A549 (cell line): ENCODE measurements around the gene ZXDC. TPM values are rescaled to one million over a fixed set of nuclear protein-coding genes. Genes with fewer than 3 reads are reported as not detected.

Experiments
- ATAC-seq, 2 experiments: fragments of 200-7000 bp in 1 of 2; fragments of >200 bp in 1 of 2; cut with Nextera tagmentation in 1 of 2; cut with Tn5 transposase in 1 of 2; 3 replicates each; pipeline versions ENCODE4 v1.8.0 to v1.9.1; 2018 to 2020; ENCODE audit warnings: mild to moderate bottlenecking in 1 of 2, moderate library complexity in 1 of 2
- CTCF ChIA-PET: fragments of 300-600 bp; sonication (Branson Sonifier 250); formaldehyde crosslinking; extraction: SDS; loops from one replicate; lab custom pipeline; 2021; ENCODE audit warnings: antibody characterized with exemption, inconsistent platforms; lab: Yijun Ruan, JAX
- POLR2A ChIA-PET: fragments of 350-600 bp; formaldehyde crosslinking; extraction: SDS; loops from one replicate; lab custom pipeline; 2021; ENCODE audit warnings: antibody characterized with exemption, inconsistent platforms; lab: Yijun Ruan, JAX
- DNase-seq, 2 experiments: peaks; one replicate each; pipeline versions ENCODE4 v3.0.0 to v3.0.0-alpha.2; 2011 to 2016; ENCODE audit warnings: low read depth in 1 of 2, low spot score in 1 of 2
- FAIRE-seq: peaks from 2 replicates; lab custom pipeline; 2011; peaks lifted over from hg19 to GRCh38; lab: Jason Lieb, UNC
- H3K27ac ChIP-seq, 2 experiments: fragments of >200 bp; sonication (Bioruptor Twin); formaldehyde crosslinking; 3 replicates each; pipeline ENCODE4 v1.5.1; 2016 to 2017
- H3K4me1 ChIP-seq: fragments of >200 bp; sonication (Bioruptor Twin); formaldehyde crosslinking; 3 replicates; pipeline ENCODE4 v1.6.1; 2016
- H3K4me2 ChIP-seq: fragments of >200 bp; sonication (Bioruptor Twin); formaldehyde crosslinking; 3 replicates; pipeline ENCODE4 v1.6.1; 2016
- H3K4me3 ChIP-seq: fragments of >200 bp; sonication (Bioruptor Twin); formaldehyde crosslinking; 3 replicates; pipeline ENCODE4 v1.5.1; 2016
- H3K9me3 ChIP-seq: fragments of >200 bp; sonication (Bioruptor Twin); formaldehyde crosslinking; 3 replicates; pipeline ENCODE4 v1.6.1; 2016
- BCL3 ChIP-seq: fragments of >200 bp; sonication (Bioruptor Twin); formaldehyde crosslinking; IDR thresholded peaks from 3 replicates; pipeline ENCODE4 v1.6.1; 2016
- BHLHE40 ChIP-seq: IDR thresholded peaks from 2 replicates; pipeline ENCODE4 v1.6.1; 2012; ENCODE audit warnings: low read depth, low read length, inconsistent platforms
- CBX2 ChIP-seq: fragments of 200-600 bp; sonication (generic); IDR thresholded peaks from 2 replicates; pipeline ENCODE4 v1.6.1; 2016; ENCODE audit warnings: low read depth, mild to moderate bottlenecking, borderline replicate concordance
- CEBPB ChIP-seq, 2 experiments: fragments of >200 bp in 1 of 2; sonication (Bioruptor Twin) in 1 of 2; formaldehyde crosslinking in 1 of 2; IDR thresholded peaks; 2 replicates each; pipeline ENCODE4 v1.6.1; 2012 to 2016
- CHD4 ChIP-seq: fragments of 200-600 bp; sonication (generic); IDR thresholded peaks from 2 replicates; pipeline ENCODE4 v1.6.1; 2016; ENCODE audit warnings: antibody characterized with exemption, mild to moderate bottlenecking, borderline replicate concordance
- E2F6 ChIP-seq: IDR thresholded peaks from 2 replicates; pipeline ENCODE4 v1.6.1; 2012; ENCODE audit warnings: low read depth, borderline replicate concordance
- EHF ChIP-seq: fragments of 250-450 bp; sonication (Bioruptor Pico); IDR thresholded peaks from 2 replicates; pipeline ENCODE4 v1.5.0; 2020; ENCODE audit warnings: mild to moderate bottlenecking
- ELK1 ChIP-seq: fragments of 150-350 bp; IDR thresholded peaks from 2 replicates; pipeline ENCODE4 v1.6.1; 2014; ENCODE audit warnings: low read depth, mild to moderate bottlenecking, low read length
- EP300 ChIP-seq, 2 experiments: fragments of >200 bp; sonication (Bioruptor Twin); formaldehyde crosslinking; IDR thresholded peaks; 2 replicates in 1 of 2; 3 replicates in 1 of 2; pipeline ENCODE4 v1.6.1; 2016 to 2017
- GATA3 ChIP-seq: IDR thresholded peaks from 2 replicates; pipeline ENCODE4 v1.6.1; 2012; ENCODE audit warnings: borderline replicate concordance
- HDAC2 ChIP-seq: fragments of 200-600 bp; sonication (generic); IDR thresholded peaks from 2 replicates; pipeline ENCODE4 v1.6.1; 2016
- HOXB13 ChIP-seq: fragments of 250-450 bp; sonication (Bioruptor Pico); IDR thresholded peaks from 2 replicates; pipeline ENCODE4 v1.5.0; 2020; ENCODE audit warnings: low read depth, mild to moderate bottlenecking, moderate library complexity
- HOXB5 ChIP-seq: fragments of 250-450 bp; sonication (Bioruptor Pico); IDR thresholded peaks from 2 replicates; pipeline ENCODE4 v1.5.0; 2020; ENCODE audit warnings: mild to moderate bottlenecking, moderate library complexity
- KDM5A ChIP-seq: fragments of 200-600 bp; sonication (generic); IDR thresholded peaks from 2 replicates; pipeline ENCODE4 v1.6.1; 2016; ENCODE audit warnings: antibody characterized with exemption, mild to moderate bottlenecking
- MYC ChIP-seq: IDR thresholded peaks from 2 replicates; pipeline ENCODE4 v1.6.1; 2012; ENCODE audit warnings: mild to moderate bottlenecking, inconsistent platforms, low read length, improper control_type of control experiment, borderline replicate concordance
- NFE2L2 ChIP-seq: fragments of 150-350 bp; conservative IDR thresholded peaks from 2 replicates; pipeline ENCODE4 v1.6.1; 2014; ENCODE audit warnings: low read length
- NR3C1 ChIP-seq: fragments of >200 bp; sonication (Bioruptor Twin); formaldehyde crosslinking; IDR thresholded peaks from 3 replicates; pipeline ENCODE4 v1.6.1; 2017
- POLR2AphosphoS2 ChIP-seq: conservative IDR thresholded peaks from 2 replicates; pipeline ENCODE4 v1.6.1; 2012; ENCODE audit warnings: low read length, improper control_type of control experiment, inconsistent platforms
- RCOR1 ChIP-seq: fragments of 150-350 bp; IDR thresholded peaks from 2 replicates; pipeline ENCODE4 v1.6.1; 2014; ENCODE audit warnings: antibody characterized with exemption, low read length, low read depth
- REST ChIP-seq: fragments of 200-600 bp; sonication (generic); IDR thresholded peaks from 2 replicates; pipeline ENCODE4 v1.6.1; 2016; ENCODE audit warnings: antibody characterized with exemption, mild to moderate bottlenecking, moderate library complexity
- SMC3 ChIP-seq: fragments of >200 bp; sonication (Bioruptor Twin); formaldehyde crosslinking; IDR thresholded peaks from 3 replicates; pipeline ENCODE4 v1.6.1; 2018; ENCODE audit warnings: inconsistent platforms
- ZC3H11A ChIP-seq: fragments of 450-650 bp; IDR thresholded peaks from 2 replicates; pipeline ENCODE4 v1.6.1; 2014; ENCODE audit warnings: antibody characterized with exemption, mild to moderate bottlenecking
- ZFP36 ChIP-seq: fragments of 450-650 bp; IDR thresholded peaks from 2 replicates; pipeline ENCODE4 v1.6.1; 2014; ENCODE audit warnings: borderline replicate concordance; ENCODE audit not compliant: partially characterized antibody
- ZNF302 ChIP-seq: fragments of 250-450 bp; sonication (Bioruptor Pico); IDR thresholded peaks from 2 replicates; pipeline ENCODE4 v1.9.0; 2021; ENCODE audit warnings: inconsistent platforms, mild to moderate bottlenecking, moderate library complexity
- WGBS: methylation state at CpG from one replicate; pipeline ENCODE4 v1.1.6; 2017; ENCODE audit errors: missing lambda C conversion rate; 5-methylcytosine and 5-hydroxymethylcytosine counted together
- polyA plus RNA-seq, 4 experiments: library from polyadenylated mRNA; depleted of rRNA in 3 of 4; stranded (reverse); fragments of >200 nt; fragmentation: RNase III in 1 of 4; extraction: RNeasy Plus Mini Kit Qiagen cat#74134 plus additional on column Dnase treatment in 1 of 4; gene quantifications; 2 replicates in 3 of 4; 3 replicates in 1 of 4; pipeline ENCODE4 v1.2.3, GENCODE V29; 2011 to 2017

ZXDC gene
- polyA plus RNA-seq, 2 of the 4 experiments (the other 2 are of a cell fraction), result 6.0 to 8.5 TPM

- TF ChIP-seq HOXB13 (CRISPR knock-in tag), result no peak
- no peak for TF ChIP-seq EP300 (IDR thresholded peaks at IDR 0.05)
- no peak for TF ChIP-seq ZFP36
- no peak for TF ChIP-seq SMC3
- no peak for TF ChIP-seq POLR2AphosphoS2
- TF ChIP-seq MYC, result no peak
- no peak for TF ChIP-seq ZC3H11A
- TF ChIP-seq HDAC2, result no peak
- no peak overlapping the region for H3K27ac ChIP-seq
- CTCF ChIA-PET, result interaction anchor here (1.2 kb wide), 2 partner anchors 26 to 27 kb away, joined by 3 to 4 read pairs; no protein-coding TSS in a partner anchor
- no peak overlapping the region for H3K4me2 ChIP-seq
- FAIRE-seq, result no peak
- no peaks in the 10 kb centered on the region for H3K4me1 ChIP-seq
- POLR2A ChIA-PET, result no interaction called here
- no peaks in the 10 kb centered on the region for H3K9me3 ChIP-seq
- WGBS, result 71% methylated on average over 16 of the region's 61 CpGs
- H3K4me3 ChIP-seq, result no peak overlapping the region
- ATAC-seq, result no peak
- no peak for DNase-seq
These were observed 59.8 kb downstream of the ZXDC start for GRCh38 chr3:126415661-126416591.

GRCh38 chr3:126414961-126415660, 60.6 kb downstream of the ZXDC start:
- ATAC-seq (no peak), FAIRE-seq (no peak)

More at GRCh38 chr3:126414961-126415660, 60.6 kb downstream of the ZXDC start:
- H3K4me3 ChIP-seq, result no peak overlapping the region
- whole genome bisulfite sequencing, result 67% methylated on average over 10 of the region's 12 CpGs
- CTCF ChIA-PET, result interaction anchor here (1.0 to 1.2 kb wide), 2 partner anchors 25 to 313 kb away, joined by 3 read pairs; no protein-coding TSS in a partner anchor
- TF ChIP-seq NFE2L2, result no peak
- TF ChIP-seq BHLHE40, result no peak
- TF ChIP-seq EHF (CRISPR knock-in tag), result no peak
- TF ChIP-seq HOXB5 (CRISPR knock-in tag), result no peak
- TF ChIP-seq CHD4, result no peak
- TF ChIP-seq BCL3, result no peak
- no peak for TF ChIP-seq CBX2
- TF ChIP-seq ZNF302, result no peak
- no peak for TF ChIP-seq KDM5A
- TF ChIP-seq POLR2AphosphoS2, result no peak
- no peak for TF ChIP-seq ELK1
- TF ChIP-seq ZC3H11A, result no peak
- TF ChIP-seq GATA3, result no peak
- no peak for TF ChIP-seq MYC
- no peak for TF ChIP-seq CEBPB (IDR thresholded peaks at IDR 0.05)
- TF ChIP-seq RCOR1, result no peak
- TF ChIP-seq NR3C1, result no peak
- TF ChIP-seq E2F6, result no peak
- TF ChIP-seq ZFP36, result no peak
- TF ChIP-seq REST, result no peak
- TF ChIP-seq, all 56 proteins: peak for 0
- H3K27ac ChIP-seq, result no peak overlapping the region
- no peaks in the 10 kb centered on the region for H3K9me3 ChIP-seq
- no peaks in the 10 kb centered on the region for H3K4me1 ChIP-seq
- POLR2A ChIA-PET, result no interaction called here
- H3K4me2 ChIP-seq, result no peak overlapping the region
- DNase-seq, result no peak
